IMR-90 (cell line): ENCODE data around the gene TOP3B. TPM values are rescaled to one million over a fixed set of nuclear protein-coding genes. Genes with fewer than 3 reads are reported as not detected.

Experiments
- ATAC-seq: fragments of 200-7000 bp; cut with Tn5 transposase; 2 replicates; pipeline ENCODE4 v1.9.1; 2020; ENCODE audit warnings: low read depth, mild to moderate bottlenecking, moderate library complexity
- BruUV-seq: library from RNA; stranded (reverse); fragments of 400-500 nt; replicated peaks from 2 replicates; lab custom pipeline; 2021; lab: Mats Ljungman, UMichigan
- CTCF ChIA-PET: fragments of 300-600 bp; formaldehyde crosslinking; extraction: SDS; loops from one replicate; lab custom pipeline; 2021; ENCODE audit warnings: antibody characterized with exemption; lab: Yijun Ruan, JAX
- POLR2A ChIA-PET: fragments of 300-600 bp; sonication (Branson Sonifier 250); formaldehyde crosslinking; loops from one replicate; lab custom pipeline; 2022; ENCODE audit warnings: antibody characterized with exemption; ENCODE audit not compliant: unreplicated experiment; lab: Charles Lee
- DNase-seq: peaks from one replicate; pipeline ENCODE4 v3.0.0; 2013
- H2AFZ ChIP-seq: replicated peaks from 2 replicates; pipeline ENCODE3; 2013; ENCODE audit warnings: low read length, mild to moderate bottlenecking; ENCODE audit not compliant: poor library complexity
- H2AK5ac ChIP-seq: 2 replicates; pipeline ENCODE4 v1.6.1; 2013; ENCODE audit warnings: low read depth, low read length, inconsistent platforms
- H2AK9ac ChIP-seq: replicated peaks from 2 replicates; pipeline ENCODE3; 2013; ENCODE audit warnings: mild to moderate bottlenecking, low read depth, low read length, moderate library complexity; ENCODE audit not compliant: poor library complexity
- H2BK120ac ChIP-seq: 2 replicates; pipeline ENCODE4 v1.6.1; 2013; ENCODE audit warnings: low read depth, low read length, inconsistent platforms
- H2BK15ac ChIP-seq: 3 replicates; pipeline ENCODE4 v1.6.1; 2013; ENCODE audit warnings: low read depth, low read length, inconsistent platforms
- H2BK20ac ChIP-seq: 2 replicates; pipeline ENCODE4 v1.6.1; 2013; ENCODE audit warnings: low read depth, mild to moderate bottlenecking, inconsistent platforms, low read length, moderate library complexity
- H2BK5ac ChIP-seq: 2 replicates; pipeline ENCODE4 v1.6.1; 2013; ENCODE audit warnings: mild to moderate bottlenecking, low read depth, low read length, inconsistent platforms; ENCODE audit not compliant: poor library complexity, severe bottlenecking
- H3K14ac ChIP-seq: replicated peaks from 2 replicates; pipeline ENCODE4 v1.6.1; 2013; ENCODE audit warnings: low read depth, low read length, inconsistent platforms
- H3K18ac ChIP-seq: 2 replicates; pipeline ENCODE4 v1.6.1; 2013; ENCODE audit warnings: low read depth, low read length, control low read depth
- H3K23ac ChIP-seq: 2 replicates; pipeline ENCODE4 v1.6.1; 2013; ENCODE audit warnings: low read depth, low read length, inconsistent platforms
- H3K27ac ChIP-seq: 2 replicates; pipeline ENCODE4 v1.5.1; 2013; ENCODE audit warnings: mild to moderate bottlenecking, control low read depth, low read length; ENCODE audit not compliant: insufficient read depth
- H3K27me3 ChIP-seq: 2 replicates; pipeline ENCODE4 v1.6.1; 2013; ENCODE audit warnings: low read length; ENCODE audit not compliant: control insufficient read depth, insufficient read depth
- H3K36me3 ChIP-seq: 2 replicates; pipeline ENCODE4 v1.6.1; 2013; ENCODE audit warnings: low read length, mixed read lengths; ENCODE audit not compliant: control insufficient read depth, insufficient read depth
- H3K4ac ChIP-seq: 2 replicates; pipeline ENCODE4 v1.6.1; 2013; ENCODE audit warnings: low read depth, low read length, inconsistent platforms
- H3K4me1 ChIP-seq: 2 replicates; pipeline ENCODE4 v1.6.1; 2013; ENCODE audit warnings: low read length, mixed read lengths; ENCODE audit not compliant: control insufficient read depth, insufficient read depth
- H3K4me2 ChIP-seq: 2 replicates; pipeline ENCODE4 v1.6.1; 2013; ENCODE audit warnings: low read depth, mild to moderate bottlenecking, control low read depth, low read length, moderate library complexity
- H3K4me3 ChIP-seq: 2 replicates; pipeline ENCODE4 v1.5.1; 2013; ENCODE audit warnings: low read depth, mild to moderate bottlenecking, control low read depth, low read length, moderate library complexity; ENCODE audit not compliant: insufficient read depth
- H3K56ac ChIP-seq: 2 replicates; pipeline ENCODE4 v1.6.1; 2013; ENCODE audit warnings: low read length, inconsistent platforms; ENCODE audit not compliant: insufficient read depth; ENCODE audit errors: extremely low read depth
- H3K79me1 ChIP-seq, 2 experiments: 2 replicates each; pipeline ENCODE4 v1.6.1; 2013; ENCODE audit warnings: low read length in 2 of 2, inconsistent platforms in 1 of 2, low read depth in 1 of 2
- H3K9ac ChIP-seq: 2 replicates; pipeline ENCODE4 v1.6.1; 2013; ENCODE audit warnings: low read depth, low read length, control low read depth
- H3K9me1 ChIP-seq: 2 replicates; pipeline ENCODE4 v1.6.1; 2013; ENCODE audit warnings: low read length, inconsistent platforms; ENCODE audit not compliant: insufficient read depth
- H3K9me3 ChIP-seq: 2 replicates; pipeline ENCODE4 v1.6.1; 2013; ENCODE audit warnings: low read length; ENCODE audit not compliant: control insufficient read depth, insufficient read depth
- H4K20me1 ChIP-seq: 2 replicates; pipeline ENCODE4 v1.6.1; 2013; ENCODE audit warnings: low read length, inconsistent platforms; ENCODE audit not compliant: insufficient read depth
- H4K5ac ChIP-seq: 2 replicates; pipeline ENCODE4 v1.6.1; 2013; ENCODE audit warnings: mild to moderate bottlenecking, low read depth, low read length, control low read depth
- H4K8ac ChIP-seq, 2 experiments: 2 replicates each; pipeline ENCODE4 v1.6.1; 2013; ENCODE audit warnings: low read depth in 2 of 2, low read length in 2 of 2, control low read depth in 1 of 2, inconsistent platforms in 1 of 2
- H4K91ac ChIP-seq: 2 replicates; pipeline ENCODE4 v1.6.1; 2013; ENCODE audit warnings: low read depth, low read length, inconsistent platforms; ENCODE audit not compliant: insufficient read depth
- CHD1 ChIP-seq: IDR thresholded peaks from 2 replicates; pipeline ENCODE4 v1.6.1; 2012; ENCODE audit warnings: low read depth, low read length, improper control_type of control experiment
- CTCF ChIP-seq: conservative IDR thresholded peaks from 2 replicates; pipeline ENCODE4 v1.5.1; 2012; ENCODE audit warnings: mild to moderate bottlenecking, low read depth, low read length, improper control_type of control experiment
- MAFK ChIP-seq: IDR thresholded peaks from 2 replicates; pipeline ENCODE4 v1.6.1; 2012; ENCODE audit warnings: low read depth, low read length, improper control_type of control experiment
- RFX5 ChIP-seq: IDR thresholded peaks from 2 replicates; pipeline ENCODE4 v1.8.0; 2012; ENCODE audit warnings: low read depth, mild to moderate bottlenecking, low read length, moderate library complexity
- WGBS, 2 experiments: methylation state at CpG; one replicate each; pipeline versions ENCODE4 v1.1.5 to v1.1.7; 2013; ENCODE audit warnings: missing lambda C conversion rate in 2 of 2; ENCODE audit not compliant: insufficient read length in 1 of 2; ENCODE audit errors: extremely low coverage in 2 of 2; 5-methylcytosine and 5-hydroxymethylcytosine counted together
- dilution Hi-C: fragments of 300-500 bp; cut with HindIII; formaldehyde crosslinking; loops from one replicate; pipeline ENCODE4 v1.14.3; 2018; ENCODE audit warnings: low sequenced_read_pairs; ENCODE audit not compliant: unreplicated experiment
- in situ Hi-C: fragments of 300-500 bp; cut with MboI; formaldehyde crosslinking; loops from 3 replicates; pipeline ENCODE4 v1.14.3; 2019; ENCODE audit warnings: low sequenced_read_pairs, inconsistent platforms, mixed read lengths
- intact Hi-C: fragments of 100-400 bp; cut with micrococcal nuclease; formaldehyde crosslinking; loops from 2 replicates; pipeline ENCODE4 v1.10.0; 2022
- polyA plus RNA-seq, 3 experiments: library from polyadenylated mRNA; depleted of rRNA; stranded (reverse); fragments of >200 nt; gene quantifications; 2 replicates each; pipeline ENCODE4 v1.2.3, GENCODE V29; 2012; ENCODE audit warnings: low replicate concordance in 1 of 3
- total RNA-seq: library from RNA; depleted of rRNA; stranded (reverse); fragments of >200 nt; gene quantifications from 2 replicates; pipeline ENCODE4 v1.2.3, GENCODE V29; 2012

Gene TOP3B
- total and polyA plus RNA-seq, 2 of the 4 experiments (the other 2 are of a cell fraction) = 23.0 to 23.5 TPM

DNA sequence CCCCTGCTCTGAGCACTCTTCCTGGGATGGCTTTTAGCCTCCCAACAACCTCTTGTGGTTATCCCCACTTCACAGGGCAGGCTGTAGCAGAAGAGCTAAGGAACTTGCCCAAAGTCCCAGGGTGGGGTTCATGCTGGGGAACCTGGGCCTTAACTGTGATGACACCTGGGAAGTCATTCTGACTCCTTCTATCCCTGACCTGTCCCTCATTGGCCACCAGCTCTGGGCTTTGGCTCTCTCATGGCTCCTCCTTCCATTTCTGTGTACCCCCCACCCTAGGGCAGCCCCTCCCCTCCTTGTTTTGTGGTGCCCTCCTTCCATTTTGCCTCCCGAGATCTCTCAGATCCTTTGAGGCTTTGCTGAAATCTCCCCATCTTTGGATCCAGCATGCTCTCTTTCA is 32.6 kb downstream of the TOP3B start:
- CTCF ChIA-PET = no interaction called here
- H3K36me3 ChIP-seq = peaks cover 7% of the 10 kb centered on the region
- POLR2A ChIA-PET = no interaction called here
- no peak overlapping the region for H2AK9ac ChIP-seq
- dilution Hi-C loops (no loop called here), in situ Hi-C loops (no loop called here), intact Hi-C loops (loop anchor here (5.0 kb wide), 1 partner anchor 238 kb away; no protein-coding TSS in a partner anchor)
- H4K20me1 ChIP-seq = peaks cover 5% of the 10 kb centered on the region
- no peak overlapping the region for H3K4me3 ChIP-seq
- no peak overlapping the region for H3K9ac ChIP-seq
- WGBS, 2 experiments = no CpG with 5 or more reads among the region's 1 CpG
- H2BK15ac ChIP-seq = no peak overlapping the region
- no peak overlapping the region for H4K5ac ChIP-seq
- H2AK5ac ChIP-seq = no peak overlapping the region
- no peak overlapping the region for H4K8ac ChIP-seq
- BruUV-seq = no TSS peak
- H2BK120ac ChIP-seq = no peak overlapping the region
- ATAC-seq (no peak), DNase-seq (no peak)
- H3K56ac ChIP-seq = no peak overlapping the region
- no peak overlapping the region for H2BK5ac ChIP-seq
- no peak overlapping the region for H3K27ac ChIP-seq
- no peak overlapping the region for H2BK20ac ChIP-seq
- H3K14ac ChIP-seq = no peak overlapping the region
- TF ChIP-seq CHD1 (no peak), CTCF (no peak), RFX5 (no peak), MAFK (no peak)
- H3K4me2 ChIP-seq = no peak overlapping the region
- H3K79me1 ChIP-seq = peaks cover 23 to 71% of the 10 kb centered on the region in 2 experiments
- no peaks in the 10 kb centered on the region for H3K9me3 ChIP-seq
- no peak overlapping the region for H3K23ac ChIP-seq
- H3K9me1 ChIP-seq = peaks cover 13% of the 10 kb centered on the region; the same call in 1 of the 2 replicates
- H3K18ac ChIP-seq = no peak overlapping the region
- H2AFZ ChIP-seq = no peak overlapping the region
- H3K4ac ChIP-seq = no peak overlapping the region
- H4K91ac ChIP-seq = no peak overlapping the region
- no peaks in the 10 kb centered on the region for H3K27me3 ChIP-seq
- peaks cover 17% of the 10 kb centered on the region for H3K4me1 ChIP-seq
